Measurements from ENCODE around the gene SENP7. TPM values are rescaled to one million over a fixed set of nuclear protein-coding genes. Genes with fewer than 3 reads are reported as not detected.

Gene SENP7
- total RNA-seq, 1 donor from 2014 or later = 11.8 TPM

DNA sequence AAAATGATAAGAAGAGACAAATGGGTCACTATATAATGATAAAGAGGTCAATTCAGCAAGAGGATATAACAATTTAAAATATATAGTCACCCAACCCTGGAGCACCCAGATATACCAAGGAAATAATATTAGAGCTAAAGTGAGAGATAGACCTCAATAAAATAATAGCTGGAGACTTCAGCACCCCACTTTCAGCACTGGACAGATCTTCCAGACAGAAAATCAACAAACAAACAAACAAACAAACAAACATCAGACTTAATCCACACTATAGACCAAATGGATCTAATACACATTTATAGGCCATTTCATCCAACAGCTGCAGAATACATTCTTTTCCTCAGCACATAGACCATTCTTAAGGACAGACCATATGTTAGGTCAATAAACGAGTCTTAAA is 79.4 kb downstream of the SENP7 start:
- TF ChIP-seq, protein P1, sequence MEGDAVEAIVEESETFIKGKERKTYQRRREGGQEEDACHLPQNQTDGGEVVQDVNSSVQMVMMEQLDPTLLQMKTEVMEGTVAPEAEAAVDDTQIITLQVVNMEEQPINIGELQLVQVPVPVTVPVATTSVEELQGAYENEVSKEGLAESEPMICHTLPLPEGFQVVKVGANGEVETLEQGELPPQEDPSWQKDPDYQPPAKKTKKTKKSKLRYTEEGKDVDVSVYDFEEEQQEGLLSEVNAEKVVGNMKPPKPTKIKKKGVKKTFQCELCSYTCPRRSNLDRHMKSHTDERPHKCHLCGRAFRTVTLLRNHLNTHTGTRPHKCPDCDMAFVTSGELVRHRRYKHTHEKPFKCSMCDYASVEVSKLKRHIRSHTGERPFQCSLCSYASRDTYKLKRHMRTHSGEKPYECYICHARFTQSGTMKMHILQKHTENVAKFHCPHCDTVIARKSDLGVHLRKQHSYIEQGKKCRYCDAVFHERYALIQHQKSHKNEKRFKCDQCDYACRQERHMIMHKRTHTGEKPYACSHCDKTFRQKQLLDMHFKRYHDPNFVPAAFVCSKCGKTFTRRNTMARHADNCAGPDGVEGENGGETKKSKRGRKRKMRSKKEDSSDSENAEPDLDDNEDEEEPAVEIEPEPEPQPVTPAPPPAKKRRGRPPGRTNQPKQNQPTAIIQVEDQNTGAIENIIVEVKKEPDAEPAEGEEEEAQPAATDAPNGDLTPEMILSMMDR (conservative IDR thresholded peaks at IDR 0.05; ENCODE audit: low read depth, low read length) = no peak

DNA sequence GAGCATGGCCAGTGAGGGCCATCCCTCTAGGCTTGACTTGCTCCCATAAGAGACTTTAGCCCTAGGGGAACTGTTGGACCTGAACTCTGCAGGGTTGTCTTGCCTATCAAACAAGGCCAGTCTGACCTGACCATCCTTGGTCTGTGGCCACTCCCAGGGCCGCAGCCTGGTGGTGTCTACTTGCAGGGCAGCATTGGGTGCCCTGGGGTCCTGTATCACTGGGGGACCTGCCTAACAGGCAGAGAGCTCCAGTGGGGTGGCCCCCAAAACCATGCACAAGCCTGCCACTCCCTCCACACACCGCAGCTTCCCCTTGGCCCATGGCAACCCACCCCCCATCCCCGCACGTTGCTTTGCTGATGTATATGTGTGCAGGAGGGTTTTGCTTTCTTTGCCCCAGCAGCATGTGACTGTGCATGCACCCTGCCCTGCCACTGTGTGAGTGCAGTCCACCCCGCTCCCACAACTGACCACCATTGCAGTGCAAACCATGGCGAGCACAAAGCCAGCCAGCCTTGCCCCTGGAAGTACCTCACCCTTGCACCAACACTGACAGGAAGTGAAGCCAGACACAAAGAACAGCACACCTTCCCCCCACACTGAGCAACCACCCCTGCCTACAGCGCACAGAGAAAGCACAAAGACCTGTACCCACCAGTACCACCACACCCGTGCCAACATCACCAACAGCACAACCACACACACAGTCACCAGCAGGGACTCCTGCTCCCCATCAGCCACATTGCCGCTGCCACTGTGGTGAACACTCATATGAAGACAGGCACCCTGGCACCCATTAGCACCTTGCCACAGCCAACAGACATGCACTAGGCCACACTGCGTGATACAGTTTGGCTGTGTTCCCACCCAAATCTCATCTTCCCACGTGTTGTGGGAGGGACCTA is 88.8 kb downstream of the SENP7 start:
- no peak for DNase-seq (ENCODE audit: low read depth)
- H3K4me3 ChIP-seq (ENCODE audit: low read depth, low read length) = no peak overlapping the region
- TF ChIP-seq, protein P1 (conservative IDR thresholded peaks at IDR 0.05; ENCODE audit: low read depth, low read length) = no peak

More for the DNA sequence above, 79.4 kb downstream of the SENP7 start:
- no peak for DNase-seq (ENCODE audit: low read depth)
- H3K4me3 ChIP-seq (ENCODE audit: low read depth, low read length) = no peak overlapping the region

DNA sequence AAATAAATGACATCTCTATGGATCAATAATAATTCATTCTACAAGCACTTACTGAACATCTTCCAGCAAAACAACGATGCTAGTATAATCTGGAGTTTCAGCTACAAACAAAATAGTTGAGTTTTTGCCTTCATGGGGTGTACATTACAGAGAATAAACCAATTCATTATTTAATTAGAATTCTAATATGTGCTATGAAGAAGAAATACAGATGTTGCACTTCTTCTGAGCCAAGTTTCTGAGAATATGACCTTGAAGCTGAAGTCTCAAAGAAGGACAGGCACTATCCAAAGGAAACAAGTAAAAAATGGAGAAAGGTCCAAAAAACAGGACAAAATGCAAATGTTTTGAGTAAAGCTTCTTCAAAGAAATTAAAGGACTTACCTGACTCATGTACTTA is 94.2 kb downstream of the SENP7 start:
- TF ChIP-seq, protein P1 (conservative IDR thresholded peaks at IDR 0.05; ENCODE audit: low read depth, low read length) = no peak
- H3K4me3 ChIP-seq (ENCODE audit: low read depth, low read length) = no peak overlapping the region
- DNase-seq (ENCODE audit: low read depth) = no peak

DNA sequence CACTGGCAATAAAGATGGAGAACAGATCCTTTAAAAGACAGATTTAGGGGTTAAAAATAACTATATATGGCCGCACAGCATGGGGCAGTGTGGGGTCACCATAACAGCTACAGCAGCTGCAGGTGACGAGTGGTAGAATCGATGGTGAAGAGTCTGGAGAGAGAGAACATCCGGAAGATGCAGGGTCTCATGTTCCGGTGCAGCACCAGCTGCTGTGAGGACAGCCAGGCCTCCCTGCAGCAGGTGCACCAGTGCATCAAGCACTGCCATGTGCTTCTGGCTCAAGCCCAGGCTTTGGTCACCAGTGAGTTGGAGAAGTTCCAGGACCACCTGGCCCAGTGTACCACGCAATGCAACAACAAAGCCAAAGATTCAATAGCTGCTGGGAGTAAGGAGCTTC is 98.9 kb downstream of the SENP7 start:
- no peak for DNase-seq (ENCODE audit: low read depth)
- TF ChIP-seq, protein P1 (conservative IDR thresholded peaks at IDR 0.05; ENCODE audit: low read depth, low read length) = no peak
- no peak overlapping the region for H3K4me3 ChIP-seq (ENCODE audit: low read depth, low read length)

DNA sequence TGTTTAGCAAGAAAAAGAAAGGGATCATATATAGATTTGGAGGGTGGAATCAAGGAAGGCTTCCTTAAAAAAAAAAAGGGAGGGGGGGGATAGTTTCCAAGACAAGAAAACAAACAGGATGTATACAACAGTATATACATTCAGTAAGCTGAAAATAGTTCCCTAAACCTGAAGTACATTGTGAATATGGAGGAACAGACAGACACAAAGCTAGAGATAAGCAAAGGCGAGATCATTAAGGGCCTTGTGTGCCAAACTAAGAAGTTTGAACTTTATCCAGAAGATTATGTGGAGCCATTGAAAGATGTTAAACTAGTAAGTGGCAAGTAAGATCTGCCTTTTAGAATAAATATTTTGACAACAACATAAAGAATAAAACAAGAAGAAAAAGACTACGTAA is 99.4 kb downstream of the SENP7 start:
- H3K4me3 ChIP-seq (ENCODE audit: low read depth, low read length) = no peak overlapping the region
- no peak for DNase-seq (ENCODE audit: low read depth)
- TF ChIP-seq, protein P1 (conservative IDR thresholded peaks at IDR 0.05; ENCODE audit: low read depth, low read length) = no peak

DNA sequence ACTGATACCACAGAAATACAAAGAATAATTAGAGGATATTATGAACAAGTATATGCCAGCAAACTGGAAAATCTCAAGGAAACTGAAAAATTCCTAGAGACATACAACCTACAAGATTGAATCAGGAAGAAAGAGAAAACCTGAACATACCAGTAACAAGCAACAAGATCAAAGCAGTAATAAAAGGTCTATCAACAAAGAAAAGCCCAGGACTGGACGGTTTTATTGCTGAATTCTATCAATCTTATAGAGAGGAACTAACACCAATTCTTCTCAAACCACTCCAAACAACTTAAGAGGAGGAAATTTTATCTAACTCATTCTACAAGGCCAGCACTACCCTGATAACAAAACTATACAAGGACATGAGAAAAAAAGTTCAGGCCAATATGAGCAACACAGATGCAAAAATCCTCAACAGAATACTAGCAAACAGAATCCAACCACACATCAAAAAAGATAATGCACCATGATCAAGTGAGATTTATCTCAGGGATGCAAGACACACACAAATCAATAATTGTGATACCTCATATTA is 121.5 kb downstream of the SENP7 start:
- TF ChIP-seq, protein P1 (conservative IDR thresholded peaks at IDR 0.05; ENCODE audit: low read depth, low read length) = no peak
- no peak overlapping the region for H3K4me3 ChIP-seq (ENCODE audit: low read depth, low read length)
- DNase-seq (ENCODE audit: low read depth) = no peak
